GM21423 (cell line): ENCODE results near the gene ATP8A2.

ENCODE experiments used
- ATAC-seq: cut with Tn5 transposase; IDR thresholded peaks from one replicate; pipeline ENCODE4 v1.9.1; 2021; ENCODE audit warnings: mild to moderate bottlenecking, moderate library complexity; ENCODE audit not compliant: unreplicated experiment

ATP8A2 gene

GRCh38 chr13:25874064-25874737 is 502.4 kb downstream of the ATP8A2 start:
- ATAC-seq, result no peak

- ATAC-seq, result no peak
Observed at GRCh38 chr13:25874907-25875306, 503.1 kb downstream of the ATP8A2 start.

- no peak for ATAC-seq
Observed at GRCh38 chr13:25876247-25876646, 504.5 kb downstream of the ATP8A2 start.

GRCh38 chr13:25879466-25879865 is 507.7 kb downstream of the ATP8A2 start:
- ATAC-seq, result no peak

- ATAC-seq, result no peak
Observed at GRCh38 chr13:25881136-25881926, 509.6 kb downstream of the ATP8A2 start.

GRCh38 chr13:25881971-25882451 is 510.2 kb downstream of the ATP8A2 start:
- ATAC-seq, result no peak

- ATAC-seq, result no peak
Observed at GRCh38 chr13:25882466-25883357, 510.9 kb downstream of the ATP8A2 start.

- no peak for ATAC-seq
Observed at GRCh38 chr13:25885418-25885817, 513.6 kb downstream of the ATP8A2 start.

- no peak for ATAC-seq
Observed at GRCh38 chr13:25886438-25887214, 514.9 kb downstream of the ATP8A2 start.

GRCh38 chr13:25887962-25888655 is 516.3 kb downstream of the ATP8A2 start:
- ATAC-seq, result no peak

- ATAC-seq, result no peak
Observed at GRCh38 chr13:25890671-25891212, 519.0 kb downstream of the ATP8A2 start.

GRCh38 chr13:25898991-25899390 is 527.2 kb downstream of the ATP8A2 start:
- ATAC-seq, result no peak

- ATAC-seq, result no peak
Observed at GRCh38 chr13:25899464-25899863, 527.7 kb downstream of the ATP8A2 start.

GRCh38 chr13:25899952-25900351 is 528.2 kb downstream of the ATP8A2 start:
- no peak for ATAC-seq

GRCh38 chr13:25901460-25902376 is 529.9 kb downstream of the ATP8A2 start:
- ATAC-seq, result peak; percentile 92

GRCh38 chr13:25902455-25902854 is 530.7 kb downstream of the ATP8A2 start:
- no peak for ATAC-seq

GRCh38 chr13:25902891-25903341 is 531.1 kb downstream of the ATP8A2 start:
- no peak for ATAC-seq

- ATAC-seq, result no peak
Observed at GRCh38 chr13:25904830-25905229, 533.1 kb downstream of the ATP8A2 start.
